ENCODE results near the gene ATP13A2.

Gene ATP13A2, protein sequence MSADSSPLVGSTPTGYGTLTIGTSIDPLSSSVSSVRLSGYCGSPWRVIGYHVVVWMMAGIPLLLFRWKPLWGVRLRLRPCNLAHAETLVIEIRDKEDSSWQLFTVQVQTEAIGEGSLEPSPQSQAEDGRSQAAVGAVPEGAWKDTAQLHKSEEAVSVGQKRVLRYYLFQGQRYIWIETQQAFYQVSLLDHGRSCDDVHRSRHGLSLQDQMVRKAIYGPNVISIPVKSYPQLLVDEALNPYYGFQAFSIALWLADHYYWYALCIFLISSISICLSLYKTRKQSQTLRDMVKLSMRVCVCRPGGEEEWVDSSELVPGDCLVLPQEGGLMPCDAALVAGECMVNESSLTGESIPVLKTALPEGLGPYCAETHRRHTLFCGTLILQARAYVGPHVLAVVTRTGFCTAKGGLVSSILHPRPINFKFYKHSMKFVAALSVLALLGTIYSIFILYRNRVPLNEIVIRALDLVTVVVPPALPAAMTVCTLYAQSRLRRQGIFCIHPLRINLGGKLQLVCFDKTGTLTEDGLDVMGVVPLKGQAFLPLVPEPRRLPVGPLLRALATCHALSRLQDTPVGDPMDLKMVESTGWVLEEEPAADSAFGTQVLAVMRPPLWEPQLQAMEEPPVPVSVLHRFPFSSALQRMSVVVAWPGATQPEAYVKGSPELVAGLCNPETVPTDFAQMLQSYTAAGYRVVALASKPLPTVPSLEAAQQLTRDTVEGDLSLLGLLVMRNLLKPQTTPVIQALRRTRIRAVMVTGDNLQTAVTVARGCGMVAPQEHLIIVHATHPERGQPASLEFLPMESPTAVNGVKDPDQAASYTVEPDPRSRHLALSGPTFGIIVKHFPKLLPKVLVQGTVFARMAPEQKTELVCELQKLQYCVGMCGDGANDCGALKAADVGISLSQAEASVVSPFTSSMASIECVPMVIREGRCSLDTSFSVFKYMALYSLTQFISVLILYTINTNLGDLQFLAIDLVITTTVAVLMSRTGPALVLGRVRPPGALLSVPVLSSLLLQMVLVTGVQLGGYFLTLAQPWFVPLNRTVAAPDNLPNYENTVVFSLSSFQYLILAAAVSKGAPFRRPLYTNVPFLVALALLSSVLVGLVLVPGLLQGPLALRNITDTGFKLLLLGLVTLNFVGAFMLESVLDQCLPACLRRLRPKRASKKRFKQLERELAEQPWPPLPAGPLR

GRCh38 chr1:17011439-17012307 lies at the start of gene ATP13A2:
TSS of gene ATP13A2 (minus strand) at chr1:17011928. CDS start at chr1:17011738, 190 bp downstream.
- DNase-seq (ENCODE audit: low read depth, low spot score): no peak

DNA sequence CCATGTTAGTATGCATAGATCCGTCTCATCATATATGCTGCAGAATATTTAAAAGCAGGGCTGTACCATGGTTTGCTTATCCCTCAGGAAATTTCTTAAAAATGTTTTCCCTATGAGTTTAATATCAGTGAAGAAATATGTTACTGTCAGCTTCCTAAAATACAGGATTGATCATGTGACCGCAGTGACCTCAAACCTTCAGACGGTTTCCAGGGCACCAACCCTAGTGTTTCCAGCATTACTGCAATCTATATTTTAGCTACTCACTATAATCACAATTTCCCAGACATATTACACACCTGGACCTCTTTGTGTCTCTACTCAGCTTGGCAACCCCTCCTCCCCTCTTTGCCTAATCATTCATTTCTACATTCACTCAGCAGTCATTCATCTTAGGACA lies 49.8 kb upstream of the ATP13A2 start:
- DNase-seq (ENCODE audit: low read depth, low spot score): no peak

DNA sequence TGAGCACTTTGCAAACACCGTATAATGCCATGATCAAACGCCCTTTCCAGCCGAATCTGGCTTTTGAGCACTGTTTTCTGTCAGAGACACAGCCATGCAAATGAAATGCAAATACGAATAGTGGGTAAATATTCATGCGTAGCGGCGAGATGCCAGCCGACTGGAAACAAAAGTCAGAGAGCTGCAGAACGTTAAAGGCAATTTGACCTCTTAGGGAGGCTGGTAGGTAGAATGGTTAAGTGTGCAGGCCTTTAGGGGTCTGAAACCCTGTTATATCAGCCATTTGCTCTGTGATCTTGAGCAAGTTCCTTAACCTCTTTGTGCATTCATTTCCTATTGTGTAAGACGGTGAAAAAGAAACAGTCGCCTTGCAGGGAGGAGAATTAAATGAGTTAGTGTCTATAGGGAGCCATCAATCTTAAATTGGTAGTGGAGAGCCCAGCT lies 48.6 kb upstream of the ATP13A2 start:
- no peak for DNase-seq (ENCODE audit: low read depth, low spot score)

GRCh38 chr1:17059391-17060305 lies 47.9 kb upstream of the ATP13A2 start:
- no peak for DNase-seq (ENCODE audit: low read depth, low spot score)

DNA sequence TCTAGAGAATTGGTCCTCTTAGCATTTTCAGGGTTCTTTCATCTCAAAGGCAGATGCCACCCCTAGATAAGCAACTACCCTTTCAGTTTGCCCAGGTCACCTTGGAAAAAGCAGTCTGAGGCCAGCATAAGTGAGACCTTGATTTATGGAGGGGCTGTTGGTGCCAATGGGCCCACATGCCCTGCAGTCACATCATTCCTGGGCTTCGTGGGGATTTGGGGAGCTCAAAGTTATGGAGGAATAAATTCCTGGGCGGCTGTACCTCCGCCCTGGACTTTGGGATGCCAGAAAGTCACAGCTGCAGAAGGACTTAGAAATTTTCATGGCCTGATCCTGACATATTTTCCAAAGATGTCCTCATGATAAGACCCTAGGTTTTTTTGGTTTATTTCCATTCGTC lies 44.8 kb upstream of the ATP13A2 start:
- DNase-seq (ENCODE audit: low read depth, low spot score): no peak

DNA sequence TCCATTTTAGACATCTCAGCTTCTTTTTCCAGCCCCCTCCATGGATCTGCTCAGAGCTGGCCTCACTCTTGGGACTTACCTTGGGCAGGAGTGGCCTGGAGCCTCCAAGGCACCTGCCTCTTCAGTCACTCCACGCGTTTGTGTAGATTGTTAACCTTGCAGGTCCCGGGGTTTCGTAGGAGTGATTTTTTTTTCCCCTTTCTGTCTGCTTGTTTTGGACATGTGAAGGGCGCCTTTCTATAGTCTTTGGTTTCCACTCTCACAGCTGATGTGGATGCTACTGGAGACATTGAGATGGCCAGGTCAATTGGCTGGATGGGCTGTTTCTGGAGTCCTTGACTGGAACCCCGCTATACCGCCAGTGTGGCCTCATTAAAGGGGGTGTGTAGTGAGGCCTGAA lies 44.1 kb upstream of the ATP13A2 start:
- DNase-seq (ENCODE audit: low read depth, low spot score): no peak

GRCh38 chr1:17053685-17054410 lies 42.1 kb upstream of the ATP13A2 start, which contains the start of gene SDHB:
TSS of gene SDHB (minus strand) at chr1:17054032. CDS start at chr1:17054019, 13 bp downstream.
- peak; percentile 97 for DNase-seq (ENCODE audit: low read depth, low spot score)

- DNase-seq (ENCODE audit: low read depth, low spot score): no peak
Observed at GRCh38 chr1:17053086-17053684, 41.5 kb upstream of the ATP13A2 start.

GRCh38 chr1:17052641-17053040 lies 40.9 kb upstream of the ATP13A2 start:
- no peak for DNase-seq (ENCODE audit: low read depth, low spot score)

DNA sequence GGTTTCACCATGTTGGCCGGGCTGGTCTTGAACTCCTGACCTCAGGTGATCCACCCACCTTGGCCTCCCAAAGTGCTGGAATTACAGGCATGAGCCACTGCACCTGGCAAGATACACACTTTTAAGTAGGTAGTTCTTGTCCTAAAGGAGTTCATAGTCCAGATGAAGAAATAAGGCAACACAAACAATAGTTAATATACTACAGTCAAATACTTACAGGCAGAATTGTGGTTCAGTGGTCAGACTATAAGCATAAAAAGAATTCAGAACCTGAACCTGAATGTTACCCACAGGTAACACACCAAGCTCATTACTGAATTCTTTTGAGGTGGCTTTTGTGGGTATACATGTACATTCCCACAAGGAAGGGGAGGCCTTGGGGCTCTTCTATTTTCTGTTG lies 40.3 kb upstream of the ATP13A2 start:
- DNase-seq (ENCODE audit: low read depth, low spot score): no peak

- no peak for DNase-seq (ENCODE audit: low read depth, low spot score)
Observed at GRCh38 chr1:17047924-17048323, 36.2 kb upstream of the ATP13A2 start.

DNA sequence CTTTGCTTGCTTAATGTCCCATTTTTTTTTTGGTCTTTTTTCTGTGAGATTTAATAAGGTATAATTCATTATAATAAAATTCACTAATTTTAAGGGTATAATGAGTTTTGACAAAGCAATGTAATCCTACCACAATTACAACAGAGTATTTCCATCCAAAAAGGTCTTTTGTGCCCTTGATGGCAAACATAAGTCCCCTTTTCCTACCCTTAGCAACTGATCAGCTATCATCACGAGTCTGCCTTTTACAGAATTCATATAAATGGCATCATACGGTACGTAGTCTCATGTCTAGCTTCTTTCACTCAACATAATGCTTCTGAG lies 34.6 kb upstream of the ATP13A2 start:
- no peak for DNase-seq (ENCODE audit: low read depth, low spot score)

- no peak for DNase-seq (ENCODE audit: low read depth, low spot score)
Observed at GRCh38 chr1:17045634-17046333, 34.1 kb upstream of the ATP13A2 start.

- DNase-seq (ENCODE audit: low read depth, low spot score): no peak
Observed at GRCh38 chr1:17045150-17045549, 33.4 kb upstream of the ATP13A2 start.

DNA sequence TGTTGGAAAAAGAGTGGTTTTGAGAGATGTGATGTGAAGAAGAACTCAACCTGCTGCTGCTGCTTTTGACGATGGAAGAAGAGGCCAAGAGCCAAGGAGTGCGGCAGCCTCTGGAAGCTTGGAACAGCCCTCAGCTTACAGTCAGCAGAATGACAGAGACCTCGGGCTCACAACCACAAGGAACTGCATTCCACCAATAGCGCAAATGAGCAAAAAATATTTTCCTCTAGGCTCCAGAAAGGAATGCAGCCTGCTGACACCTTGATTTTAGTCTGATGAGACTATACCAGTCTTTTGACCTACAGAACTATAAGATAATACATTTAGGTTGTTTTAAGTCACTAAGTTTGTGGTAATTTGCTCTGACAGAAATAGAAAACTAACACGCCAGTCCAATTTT lies 31.9 kb upstream of the ATP13A2 start:
- DNase-seq (ENCODE audit: low read depth, low spot score): no peak

- DNase-seq (ENCODE audit: low read depth, low spot score): no peak
Observed at GRCh38 chr1:17040135-17040534, 28.4 kb upstream of the ATP13A2 start.

- no peak for DNase-seq (ENCODE audit: low read depth, low spot score)
Observed at GRCh38 chr1:17039522-17039921, 27.8 kb upstream of the ATP13A2 start.

DNA sequence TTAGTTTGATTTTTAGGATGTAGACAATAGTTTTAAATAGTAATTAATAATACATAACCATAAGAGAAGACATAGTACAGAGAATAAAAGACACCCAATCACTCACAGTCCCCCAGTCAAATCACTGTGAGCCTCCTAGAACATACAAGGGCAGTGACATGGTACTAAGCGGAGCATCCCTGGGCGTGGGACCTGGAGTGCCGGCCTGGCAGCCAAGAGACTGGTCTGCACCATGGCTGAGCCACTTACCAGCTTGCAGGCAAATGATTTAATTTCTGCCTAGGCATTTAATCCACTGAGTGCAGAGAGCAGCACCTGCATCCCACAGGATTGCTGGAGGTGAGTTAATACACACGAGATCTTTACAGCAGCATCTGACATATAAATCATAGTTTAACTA lies 21.8 kb upstream of the ATP13A2 start:
- DNase-seq (ENCODE audit: low read depth, low spot score): no peak

Measured in brain pericyte (primary cell).